HG03175 (cell line): ENCODE results near the gene ASPSCR1.
"Not testable (repeated sequence)": the region's sequence is repeated elsewhere in the genome, so short reads cannot be mapped to it uniquely, and the experiment has no call there.

Experiments
- ATAC-seq: cut with Tn5 transposase; IDR thresholded peaks from one replicate; pipeline ENCODE4 v1.9.1; 2021; ENCODE audit warnings: mild to moderate bottlenecking, moderate library complexity; ENCODE audit not compliant: unreplicated experiment

The ASPSCR1 gene

DNA sequence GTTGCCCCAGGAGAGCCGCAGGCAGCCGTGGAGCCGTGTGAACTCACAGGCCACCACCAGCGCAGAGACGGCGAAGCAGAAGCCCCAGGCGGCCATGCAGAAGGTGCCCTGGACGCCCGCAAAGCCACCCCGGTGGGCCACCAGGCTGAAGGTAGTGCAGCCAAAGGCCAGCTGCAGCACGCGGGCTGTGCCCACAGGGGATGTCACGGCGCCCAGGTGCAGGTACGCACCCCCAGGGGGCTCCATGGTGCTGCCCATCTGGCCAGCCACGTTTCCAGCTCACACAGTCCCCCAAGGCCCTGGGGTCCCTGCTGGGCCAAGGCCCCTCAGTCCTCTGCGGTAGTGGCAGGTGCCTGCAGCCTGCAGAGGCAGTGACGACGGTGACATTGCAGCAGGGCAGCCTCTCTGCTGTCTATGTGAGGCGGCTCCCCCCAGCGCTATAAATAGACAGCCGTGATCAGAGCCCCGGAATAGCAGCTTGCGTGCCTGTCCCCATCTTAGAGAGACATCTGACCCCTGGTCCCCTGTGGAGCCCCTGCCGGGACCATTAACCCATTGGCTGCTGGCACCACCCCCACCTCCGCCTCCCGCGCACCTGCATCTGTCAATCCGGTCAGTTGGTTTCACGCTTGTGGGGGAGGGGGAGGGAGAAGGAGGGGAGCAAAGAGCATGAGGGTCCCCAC, 35.8 kb upstream of the ASPSCR1 start:
- no peak for ATAC-seq

- ATAC-seq, result no peak
Measured at GRCh38 chr17:81942167-81942553, 35.3 kb upstream of the ASPSCR1 start.

DNA sequence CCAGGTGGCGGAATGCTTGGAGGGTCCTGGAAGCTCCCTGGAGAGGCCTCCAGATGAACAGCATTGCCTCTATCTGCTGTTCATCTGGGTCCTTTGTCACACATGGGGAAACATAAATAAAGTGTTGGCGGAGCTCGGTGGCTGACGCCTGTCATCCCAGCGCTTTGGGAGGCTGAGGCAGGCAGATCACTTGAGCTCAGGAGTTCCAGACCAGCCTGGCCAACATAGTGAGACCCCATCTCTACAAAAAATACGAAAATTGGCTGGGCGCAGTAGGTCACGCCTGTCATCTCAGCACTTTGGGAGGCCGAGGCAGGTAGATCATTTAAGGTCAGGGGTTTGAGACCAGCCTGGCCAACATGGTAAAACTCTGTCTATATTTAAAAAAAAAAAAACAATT, 32.6 kb upstream of the ASPSCR1 start:
- no peak for ATAC-seq

DNA sequence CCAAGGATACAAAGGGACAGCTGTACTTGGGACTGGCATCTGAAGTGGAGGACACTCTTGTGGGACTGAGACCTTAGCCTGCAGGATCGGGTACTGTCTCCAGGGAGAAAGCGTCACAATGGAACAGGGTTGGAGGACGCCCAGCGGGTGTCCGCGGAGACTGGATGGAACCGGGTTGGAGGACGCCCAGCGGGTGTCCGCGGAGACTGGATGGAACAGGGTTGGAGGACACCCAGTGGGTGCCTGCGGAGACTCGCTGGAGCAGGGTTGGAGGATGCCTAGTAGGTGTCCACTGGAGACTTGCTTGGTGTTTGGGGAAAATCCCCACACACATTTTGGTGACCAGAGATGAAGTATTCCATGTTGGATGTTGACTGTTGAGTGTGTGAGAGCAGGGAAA, 30.2 kb upstream of the ASPSCR1 start, which contains the start of gene MYADML2:
TSS of gene MYADML2 (minus strand) at position 45 of the 400 bp plus-strand sequence. CDS start 5,492 bp downstream, outside the sequence.
- ATAC-seq, result no peak

DNA sequence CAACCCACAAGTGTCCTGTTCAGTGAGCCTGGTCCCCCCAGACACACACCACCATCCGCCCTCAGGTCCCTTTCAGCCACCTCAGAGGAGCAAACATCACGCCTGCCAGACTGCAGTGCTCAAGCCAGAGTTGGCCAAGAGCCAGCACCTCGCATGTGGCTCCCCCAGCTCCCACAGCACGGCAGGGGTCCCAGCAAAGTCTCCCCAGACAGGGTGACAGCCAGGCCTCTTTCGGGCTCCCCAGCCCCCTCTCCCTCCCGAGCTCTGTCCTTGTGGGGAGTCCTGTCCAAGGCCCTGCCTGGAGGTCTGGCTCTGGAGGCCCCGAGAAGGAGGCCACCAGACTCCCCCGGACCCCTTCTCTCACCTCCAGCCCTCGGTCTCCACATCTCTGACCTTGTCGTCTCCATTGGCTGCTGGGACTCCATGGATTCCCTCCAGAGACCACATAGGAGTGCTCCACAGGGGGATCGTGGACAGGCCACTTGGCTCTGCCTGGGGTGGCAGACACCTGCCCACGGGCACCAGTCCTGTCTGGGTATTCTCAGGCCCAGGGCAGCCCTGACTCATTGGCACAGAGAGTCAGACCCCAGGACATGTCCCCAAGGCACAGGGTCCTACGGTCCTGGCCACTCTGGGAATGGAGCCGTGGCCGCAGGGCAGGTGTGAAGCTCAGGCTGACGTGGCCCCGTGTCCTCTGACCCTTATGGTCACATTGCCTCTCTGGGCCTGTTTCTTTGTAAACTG, 28.6 kb upstream of the ASPSCR1 start:
- ATAC-seq, result no peak

DNA sequence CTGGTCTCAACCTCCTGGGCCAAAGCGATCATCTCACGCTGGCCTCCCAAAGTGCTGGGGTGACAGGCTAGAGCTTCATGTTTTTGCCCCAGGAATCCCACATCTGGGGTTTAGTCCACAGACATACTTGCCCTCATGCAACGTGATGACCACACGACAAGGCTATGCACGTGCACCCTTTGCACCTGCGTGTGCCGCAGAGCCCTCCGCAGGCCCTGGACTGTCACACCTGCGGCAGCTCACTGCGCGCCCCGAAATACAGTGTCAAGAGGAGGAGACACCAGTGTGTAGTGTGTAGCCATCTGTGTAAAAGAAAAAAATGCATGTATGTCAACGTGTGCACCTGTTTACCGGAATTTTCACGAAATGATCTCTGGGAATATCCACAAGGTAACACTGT, 26.9 kb upstream of the ASPSCR1 start:
- no peak for ATAC-seq

DNA sequence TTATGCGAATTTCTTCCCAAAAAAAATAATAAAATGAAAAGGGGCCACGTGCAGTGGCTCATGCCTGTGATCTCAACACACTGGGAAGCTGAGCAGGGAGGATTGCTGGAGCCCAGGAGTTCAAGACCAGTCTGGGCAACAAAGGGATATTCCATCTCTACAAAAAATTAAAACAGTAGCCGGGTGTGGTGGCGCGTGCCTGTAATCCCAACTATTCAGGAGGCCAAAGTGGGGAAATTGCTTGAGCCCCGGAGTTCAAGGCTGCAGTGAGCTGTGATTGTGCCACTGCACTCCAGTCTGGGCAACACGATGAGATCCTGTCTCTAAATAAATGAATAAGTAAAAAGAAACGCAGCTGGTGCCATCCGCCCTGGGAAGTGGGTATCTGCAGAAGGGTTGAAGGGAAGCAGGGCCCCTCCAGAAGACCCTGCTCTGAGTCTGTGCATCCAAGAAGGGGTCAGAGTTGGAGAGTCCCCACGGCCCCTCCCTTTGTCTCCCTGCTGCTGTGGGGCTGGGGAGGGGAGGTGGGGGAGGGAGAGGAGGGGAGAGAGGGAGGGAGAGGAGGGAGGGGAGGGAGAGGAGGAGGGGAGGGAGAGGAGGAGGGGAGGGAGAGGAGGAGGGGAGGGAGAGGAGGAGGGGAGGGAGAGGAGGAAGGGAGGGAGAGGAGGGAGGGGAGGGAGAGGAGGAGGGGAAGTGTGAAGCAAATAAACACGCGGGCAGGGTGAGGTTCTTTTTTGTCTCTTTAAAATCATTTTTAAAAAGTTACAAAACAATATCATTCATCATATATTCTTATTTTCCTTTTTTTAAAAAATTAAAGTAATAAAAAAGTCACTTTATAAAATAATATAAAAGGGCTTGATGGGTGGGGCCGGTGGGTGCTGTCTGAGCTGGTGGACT, 25.4 kb upstream of the ASPSCR1 start:
- ATAC-seq, result no peak

DNA sequence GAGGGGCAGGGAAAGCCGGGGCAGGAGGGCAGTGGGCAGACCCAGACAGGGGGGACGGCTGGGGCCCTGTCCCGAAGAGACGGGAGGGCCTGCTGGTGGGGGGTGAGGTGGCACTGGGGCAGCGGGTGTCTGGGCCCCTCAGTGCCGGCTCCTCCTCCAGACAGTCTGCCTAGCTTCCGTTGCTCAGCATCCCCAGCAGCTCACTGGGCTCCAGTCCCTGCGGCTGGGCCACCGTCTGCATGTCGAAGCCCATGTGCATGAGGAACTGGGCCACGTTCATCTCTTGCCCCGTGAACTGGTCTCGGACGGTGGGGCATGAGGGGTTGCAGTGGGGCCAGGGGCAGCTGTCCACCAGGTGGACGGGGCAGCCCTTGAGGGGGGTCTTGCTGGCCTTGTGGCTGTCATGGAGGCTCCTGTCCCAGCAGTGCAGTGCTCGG, 24.6 kb upstream of the ASPSCR1 start:
- ATAC-seq, result no peak

DNA sequence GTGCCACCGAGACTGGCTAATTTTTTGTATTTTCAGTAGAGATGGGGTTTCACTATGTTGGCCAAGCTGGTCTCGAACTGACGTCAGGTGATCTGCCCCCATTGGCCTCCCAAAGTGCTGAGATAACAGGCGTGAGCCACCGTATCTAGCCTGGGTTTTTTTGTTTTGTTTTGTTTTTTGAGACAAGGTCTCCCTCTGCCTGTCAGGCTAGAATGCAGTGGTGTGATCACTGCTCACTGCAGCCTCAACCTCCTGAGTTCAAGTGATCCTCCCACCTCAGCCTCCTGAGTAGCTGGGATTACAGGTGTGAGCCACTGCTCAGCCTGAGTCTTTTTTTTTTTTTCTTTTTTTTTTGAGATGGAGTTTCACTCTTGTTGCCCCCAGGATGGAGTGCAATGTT, 24.0 kb upstream of the ASPSCR1 start:
- not testable (repeated sequence) for ATAC-seq

- no peak for ATAC-seq
Measured at GRCh38 chr17:81954131-81955057, 23.0 kb upstream of the ASPSCR1 start.

- no peak for ATAC-seq
Measured at GRCh38 chr17:81955058-81955681, 22.3 kb upstream of the ASPSCR1 start.

DNA sequence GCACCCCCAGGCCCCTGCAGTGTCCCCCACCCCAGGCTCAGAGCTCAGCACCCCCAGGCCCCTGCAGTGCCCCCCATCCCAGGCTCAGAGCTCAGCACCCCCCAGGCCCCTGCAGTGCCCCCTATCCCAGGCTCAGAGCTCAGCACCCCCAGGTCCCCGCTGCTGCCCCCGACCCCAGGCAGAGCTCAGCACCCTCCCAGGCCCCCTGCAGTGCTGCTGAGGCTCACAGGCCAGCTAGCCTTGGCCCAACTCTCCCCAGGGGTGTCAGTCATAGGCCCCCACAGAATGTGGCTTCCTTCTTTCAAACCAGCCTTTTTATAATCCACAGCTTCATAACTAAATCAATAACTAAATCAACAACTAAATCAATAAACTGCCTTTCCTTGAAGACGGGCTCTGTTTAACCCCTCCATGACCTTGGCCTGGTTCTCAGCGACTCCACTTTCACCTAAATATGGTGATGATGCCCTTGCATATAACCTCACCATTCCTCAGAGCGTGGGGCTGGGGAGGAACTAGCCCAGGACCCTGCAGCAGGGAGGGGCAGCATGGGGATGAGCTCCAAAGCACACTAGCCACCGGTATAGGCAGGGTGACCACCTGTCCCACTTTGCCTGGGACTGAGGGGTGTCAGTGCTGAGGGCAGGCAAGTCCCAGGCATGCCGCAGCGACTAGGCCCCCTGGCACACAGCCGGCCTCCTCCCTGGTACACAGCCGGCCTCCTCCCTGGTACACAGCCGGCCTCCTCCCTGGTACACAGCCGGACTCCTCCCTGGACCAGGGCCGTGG, 21.5 kb upstream of the ASPSCR1 start:
- no peak for ATAC-seq

DNA sequence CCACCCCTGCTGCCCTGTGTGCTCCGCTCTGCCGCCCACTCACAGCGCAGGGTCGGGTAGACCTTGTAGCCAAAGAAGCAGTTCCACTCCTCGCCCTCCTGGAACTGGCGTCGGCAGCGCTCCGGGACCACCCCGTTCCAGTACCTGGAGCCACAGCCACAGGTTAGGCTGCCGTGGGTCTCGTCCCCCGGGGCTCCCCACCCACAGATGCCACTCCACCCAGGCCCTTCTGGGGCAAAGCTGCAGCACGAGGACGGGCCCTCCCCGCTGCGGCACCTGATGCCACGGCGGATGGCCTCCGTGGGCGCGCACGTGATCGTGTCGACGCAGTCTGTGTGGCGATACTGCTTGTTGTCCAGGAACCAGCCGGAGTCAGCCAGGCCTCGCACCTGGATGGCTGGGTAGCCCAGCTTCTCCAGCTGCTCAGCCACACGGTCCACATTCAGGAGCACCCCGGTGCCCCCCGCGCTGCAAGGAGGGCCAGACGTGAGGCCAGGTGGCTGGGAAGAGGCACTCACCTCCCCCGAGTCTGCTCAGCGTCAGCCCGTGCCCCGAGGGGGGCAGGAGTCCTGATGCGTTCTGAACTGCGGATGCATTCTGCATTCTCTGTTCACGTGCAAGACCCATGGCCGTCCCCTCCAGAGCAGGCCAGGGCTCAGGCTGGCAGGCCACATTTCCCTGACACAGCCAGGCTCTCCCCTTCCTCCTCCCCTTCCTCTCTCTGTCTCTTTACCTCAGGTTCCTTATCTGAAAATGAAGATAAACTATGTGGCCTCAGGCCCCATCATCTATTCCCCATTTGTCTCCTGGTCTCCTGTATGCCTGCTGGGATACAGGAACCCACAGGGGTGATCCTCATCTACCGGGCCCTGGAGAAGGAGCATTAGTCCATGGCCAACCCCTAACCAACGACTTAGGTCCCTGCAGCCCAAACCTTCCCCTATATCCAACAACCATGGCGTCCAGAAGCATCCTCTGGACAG, 20.5 kb upstream of the ASPSCR1 start:
- no peak for ATAC-seq

DNA sequence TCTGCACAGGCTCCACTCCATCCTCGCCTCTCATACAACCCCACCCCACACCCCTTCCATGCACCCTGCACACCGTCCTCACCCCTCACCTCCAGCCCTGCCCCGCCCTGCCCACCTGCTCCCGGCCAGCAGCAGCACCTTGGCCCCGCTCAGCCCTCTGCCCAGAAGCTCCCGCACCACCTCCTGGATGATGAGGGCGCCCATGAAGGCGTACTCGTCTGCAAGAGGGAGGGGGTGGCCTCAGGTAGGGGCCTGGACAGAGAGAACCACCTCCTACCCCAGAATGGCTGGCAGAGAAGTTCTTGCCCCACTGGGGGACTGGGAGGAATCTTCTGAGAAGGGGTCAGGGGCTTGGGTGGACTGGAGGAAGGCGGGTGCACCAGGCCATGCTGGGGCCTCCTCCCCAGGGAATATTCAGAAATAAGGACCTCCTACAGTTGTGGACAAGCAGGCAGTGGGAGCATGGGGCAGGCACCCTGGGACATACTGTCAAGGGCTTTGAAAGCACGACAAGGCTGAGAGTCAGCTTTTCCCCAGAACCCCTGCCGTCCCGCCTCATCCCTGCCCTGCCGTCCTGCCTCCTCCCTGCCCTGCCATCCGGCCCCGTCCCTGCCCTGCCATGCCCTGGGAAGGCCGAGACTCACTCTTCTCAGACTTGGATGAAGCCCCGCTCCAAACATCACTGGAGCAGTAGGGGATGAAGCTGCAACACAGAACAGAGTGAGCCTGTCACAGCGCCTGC, 19.6 kb upstream of the ASPSCR1 start:
- no peak for ATAC-seq

GRCh38 chr17:81958633-81959342, 18.6 kb upstream of the ASPSCR1 start:
- ATAC-seq, result no peak

- no peak for ATAC-seq
Measured at GRCh38 chr17:81959362-81960129, 17.9 kb upstream of the ASPSCR1 start.
